Fibroblast of skin of back (primary cell): ENCODE data around the gene BUB3.

ENCODE experiments used
- DNase-seq: peaks from one replicate; pipeline ENCODE4 v3.0.0-alpha.2; 2013

BUB3 gene

DNA sequence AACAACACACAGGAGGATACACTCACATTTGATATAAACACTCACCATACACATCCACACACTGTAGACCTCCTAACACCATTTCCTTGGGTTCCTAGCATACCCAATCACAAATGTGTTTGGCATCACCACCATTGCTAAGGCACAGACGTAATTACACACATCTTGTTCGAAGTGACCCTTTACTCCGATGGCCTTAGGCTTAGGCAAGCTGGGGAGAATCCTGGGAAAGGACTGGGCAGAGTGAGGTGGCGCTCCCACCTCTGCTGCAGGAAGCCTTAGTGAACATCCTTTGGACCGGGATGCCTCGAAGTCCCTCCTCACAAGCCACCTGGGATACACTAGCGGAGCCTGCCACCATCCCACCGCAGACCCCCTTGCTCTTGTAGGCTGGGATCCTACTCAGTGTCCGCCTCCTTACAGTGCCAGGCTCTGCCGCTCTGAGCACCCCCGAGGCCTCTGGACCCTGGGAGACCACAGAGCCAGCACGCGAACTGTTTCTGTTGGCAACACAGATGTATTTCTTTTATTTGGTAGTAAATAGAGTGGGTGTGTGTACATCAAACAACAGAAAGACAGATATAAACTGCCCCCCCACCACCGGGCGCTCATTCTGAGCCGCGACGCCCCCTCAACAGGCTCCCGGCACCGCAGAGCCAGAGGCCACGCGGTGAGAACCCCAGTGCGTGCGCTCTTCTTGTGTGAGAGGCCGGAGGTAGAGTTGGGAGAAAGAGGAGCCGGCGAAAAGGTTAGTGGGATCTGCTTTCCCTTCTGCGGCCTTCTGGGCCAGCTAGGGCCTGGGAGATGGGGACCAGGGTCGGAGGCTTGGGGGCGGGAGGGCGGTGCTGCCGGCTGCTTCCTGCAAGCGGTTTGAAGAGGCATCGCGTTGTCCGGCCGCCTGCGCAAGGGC, 12.2 kb upstream of the BUB3 start:
- no peak for DNase-seq

DNA sequence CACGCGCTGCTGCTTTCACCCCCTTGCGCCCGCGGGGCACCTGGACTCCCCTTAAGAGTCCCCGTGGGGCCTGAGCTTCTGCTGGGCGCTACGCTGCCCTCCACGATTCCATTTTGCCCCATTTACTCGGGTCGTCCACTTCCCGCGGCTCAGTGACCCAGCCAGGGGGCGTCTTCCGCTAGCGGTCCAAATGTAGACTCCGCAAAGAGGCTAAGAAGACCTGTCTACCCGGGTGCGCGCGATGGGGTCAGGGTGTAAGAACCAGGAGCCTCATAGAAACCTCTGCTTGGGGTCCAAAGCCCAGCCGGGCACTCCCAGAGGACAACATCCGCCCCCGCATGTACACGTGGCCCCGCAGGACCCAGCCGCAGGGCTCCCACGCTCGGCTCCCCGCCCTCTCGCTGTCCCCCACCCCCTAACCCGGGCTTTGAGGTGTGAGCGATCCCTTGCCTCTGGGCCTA, 11.5 kb upstream of the BUB3 start:
- no peak for DNase-seq

DNA sequence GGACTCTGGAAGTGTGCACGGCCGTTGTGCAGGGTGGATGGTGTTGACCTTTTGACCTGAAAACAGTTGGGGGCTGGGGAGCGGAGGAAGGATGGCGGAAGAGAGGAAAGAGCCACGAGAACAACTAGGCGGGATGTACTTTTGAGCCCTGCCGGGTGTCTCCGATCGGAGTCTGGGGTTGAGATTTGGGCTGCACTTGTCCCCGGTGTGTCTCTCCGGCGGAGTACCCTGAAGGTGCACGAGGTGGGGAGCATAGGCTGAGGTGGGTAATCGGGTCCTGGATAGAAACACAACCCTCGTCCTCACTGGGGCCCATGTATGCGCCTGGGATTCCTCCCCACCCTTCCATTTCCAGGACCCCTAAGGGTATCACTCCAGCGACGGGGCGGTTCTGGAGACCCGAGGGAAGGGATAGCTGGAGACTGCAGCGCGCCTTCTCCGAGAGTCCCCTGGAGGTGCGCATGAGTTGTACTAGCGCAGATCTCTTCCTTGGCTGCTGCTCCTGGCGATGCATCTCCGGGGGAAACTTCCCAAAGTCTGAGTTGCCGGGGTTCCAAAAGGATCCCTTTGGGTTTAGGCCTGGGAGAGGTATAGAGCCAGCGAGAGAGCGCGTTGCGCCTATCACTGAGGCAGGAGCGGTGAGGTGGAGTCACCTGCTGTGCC, 10.9 kb upstream of the BUB3 start:
- DNase-seq = no peak

DNA sequence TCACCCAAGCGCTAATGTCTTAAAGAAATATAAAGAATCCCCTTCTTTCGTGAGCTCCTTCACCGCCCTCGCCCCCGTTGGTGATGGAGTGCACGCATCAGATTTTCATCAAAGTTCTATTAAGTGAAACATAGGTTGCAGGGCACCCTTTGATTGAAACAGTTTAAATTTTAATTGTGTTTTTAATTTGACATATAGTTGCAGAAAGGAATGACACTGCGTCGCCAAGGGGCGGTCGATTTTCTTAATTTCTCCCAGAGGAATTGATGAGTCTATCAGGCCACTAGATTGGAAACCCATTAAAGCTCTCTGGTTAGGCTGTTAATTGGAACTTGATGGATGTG, 10.4 kb upstream of the BUB3 start:
- no peak for DNase-seq

DNA sequence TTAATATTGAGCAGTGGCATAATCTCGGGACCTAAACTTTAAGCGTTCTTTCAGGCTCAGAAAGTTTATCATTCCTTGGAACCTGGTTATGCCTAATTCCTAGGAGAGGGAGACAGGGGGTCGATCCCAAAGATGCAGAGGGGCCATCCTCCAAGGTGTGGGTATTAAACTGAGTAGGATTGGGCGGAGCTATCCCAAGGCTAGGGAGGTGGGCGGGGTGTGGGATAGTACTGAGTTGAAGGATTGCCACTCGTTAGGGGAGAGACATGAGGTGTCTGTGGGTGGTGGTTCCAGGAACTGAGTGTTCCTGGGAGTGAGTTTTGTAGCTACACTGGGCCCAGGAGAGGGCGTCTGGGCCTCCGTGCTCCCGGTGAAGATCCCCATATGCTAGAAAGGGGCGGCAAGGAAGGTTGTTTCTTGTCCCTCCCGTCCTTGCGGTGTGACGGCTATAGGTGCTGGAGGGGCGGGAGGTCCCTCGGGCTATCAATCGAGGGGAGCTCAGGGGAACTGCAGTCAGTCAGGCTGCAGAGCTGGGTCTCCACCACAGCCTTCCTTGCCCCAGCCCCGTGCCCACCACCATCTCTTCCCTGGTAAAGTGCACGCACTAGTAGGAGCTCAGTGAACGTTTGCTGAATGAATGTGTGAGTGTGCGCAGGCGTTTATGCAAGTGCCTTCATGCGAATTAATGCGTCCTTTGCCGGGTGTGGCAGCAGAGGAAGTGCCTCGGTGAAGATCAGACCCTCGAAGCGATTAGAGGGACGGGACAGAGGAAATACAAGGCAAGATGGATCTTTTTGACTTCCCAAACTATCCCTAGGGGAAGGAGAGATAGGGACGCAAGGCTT, 9.3 kb upstream of the BUB3 start:
- DNase-seq = no peak

DNA sequence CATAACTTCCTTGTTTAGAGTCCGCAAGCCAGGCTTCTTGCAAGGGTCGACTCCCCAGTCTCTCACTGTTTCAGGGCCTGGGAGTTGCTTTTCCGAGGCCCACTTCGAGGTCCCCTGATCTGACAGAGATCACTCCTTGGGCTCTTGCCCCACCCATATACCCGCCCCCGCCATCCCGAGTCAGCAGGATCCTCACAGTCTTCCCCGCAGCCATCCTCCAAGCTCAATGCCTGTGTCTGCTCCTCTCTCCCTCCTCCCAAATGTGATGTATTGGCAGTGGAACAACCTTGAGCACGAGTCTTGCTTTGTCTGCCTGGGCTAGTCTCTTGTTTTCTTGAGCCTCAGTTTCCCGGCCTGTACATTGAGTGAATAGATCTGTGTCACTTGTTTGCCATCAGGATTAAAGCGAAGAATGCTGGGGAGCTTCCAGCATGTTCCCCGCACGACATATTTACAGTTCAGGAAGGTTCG, 8.6 kb upstream of the BUB3 start:
- DNase-seq = no peak

DNA sequence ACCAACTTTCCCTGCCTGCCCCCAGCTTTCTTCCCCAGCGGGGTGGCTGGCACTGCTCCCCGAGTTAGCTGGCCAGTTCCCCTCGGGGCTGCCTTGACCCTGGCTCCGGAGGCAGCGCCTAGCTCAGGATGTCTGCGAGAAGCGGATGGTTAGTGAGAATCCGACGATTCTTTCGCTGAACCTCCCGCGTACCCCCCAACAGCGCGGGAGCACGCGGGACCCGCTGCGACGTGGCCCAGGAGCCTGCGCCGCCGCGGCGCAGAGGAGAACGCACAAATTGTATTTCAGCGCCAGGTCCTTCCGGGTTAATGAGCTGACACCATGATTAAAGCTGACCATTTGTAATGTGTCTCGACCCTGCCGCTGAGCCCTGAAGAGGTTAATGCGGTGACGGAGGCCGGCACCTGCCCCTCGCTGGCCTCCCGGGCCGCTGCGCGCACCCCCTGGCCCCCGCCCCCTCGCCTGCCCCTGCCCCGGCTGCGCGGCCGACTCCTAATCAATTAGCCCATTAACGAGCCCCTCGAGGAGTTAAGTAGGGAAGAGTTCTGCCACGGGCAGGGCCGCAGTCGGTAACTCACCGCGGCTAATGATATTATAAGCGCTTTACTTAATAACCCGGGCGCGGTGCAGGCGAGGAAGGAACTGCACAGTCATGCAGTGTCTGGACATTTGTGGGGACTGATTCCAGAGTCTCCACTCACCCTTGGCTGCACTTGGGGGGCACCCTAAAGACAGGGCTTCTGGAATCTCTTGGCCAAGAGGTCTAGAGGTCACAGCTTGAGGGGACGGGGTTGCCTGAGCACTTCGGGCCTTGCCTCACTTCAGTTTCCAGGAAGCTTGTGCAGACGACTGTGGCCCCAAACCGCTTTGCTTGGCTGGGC, 7.9 kb upstream of the BUB3 start:
- no peak for DNase-seq

DNA sequence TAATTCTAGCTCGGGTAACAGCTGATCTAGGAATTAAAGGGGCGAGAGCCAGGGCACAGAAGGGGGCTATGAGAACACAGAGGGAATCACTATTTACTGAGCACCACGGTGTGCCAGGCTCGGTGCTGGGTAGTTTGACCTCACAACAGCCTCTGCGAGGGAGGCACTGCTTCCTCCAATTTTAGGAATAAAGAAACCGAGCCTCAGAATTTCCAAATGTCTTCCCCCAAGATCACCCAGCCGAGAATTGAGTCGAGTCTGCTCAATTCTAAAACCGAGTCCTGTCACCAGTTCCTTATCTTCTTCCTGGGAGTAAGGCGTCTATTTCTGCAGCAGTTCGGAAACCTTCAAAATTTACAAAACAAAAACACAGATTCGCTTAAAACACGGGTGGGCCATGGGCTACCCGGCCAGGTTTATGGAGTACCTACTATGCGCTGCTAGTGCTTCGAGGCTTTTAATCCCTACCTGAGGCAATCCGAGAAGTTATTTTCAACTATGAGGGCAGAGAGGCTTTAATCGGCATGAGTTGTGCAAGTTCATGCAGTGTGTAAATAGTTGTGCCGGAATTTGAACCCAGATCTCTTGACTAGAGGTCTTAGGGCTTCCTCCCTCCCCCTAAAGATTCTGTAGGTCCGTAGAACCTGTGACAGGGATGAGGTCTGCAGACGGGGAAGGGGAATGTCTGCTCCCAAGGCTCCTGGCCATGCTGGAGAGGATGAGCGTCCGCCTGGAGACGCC, 7.1 kb upstream of the BUB3 start:
- no peak for DNase-seq

DNA sequence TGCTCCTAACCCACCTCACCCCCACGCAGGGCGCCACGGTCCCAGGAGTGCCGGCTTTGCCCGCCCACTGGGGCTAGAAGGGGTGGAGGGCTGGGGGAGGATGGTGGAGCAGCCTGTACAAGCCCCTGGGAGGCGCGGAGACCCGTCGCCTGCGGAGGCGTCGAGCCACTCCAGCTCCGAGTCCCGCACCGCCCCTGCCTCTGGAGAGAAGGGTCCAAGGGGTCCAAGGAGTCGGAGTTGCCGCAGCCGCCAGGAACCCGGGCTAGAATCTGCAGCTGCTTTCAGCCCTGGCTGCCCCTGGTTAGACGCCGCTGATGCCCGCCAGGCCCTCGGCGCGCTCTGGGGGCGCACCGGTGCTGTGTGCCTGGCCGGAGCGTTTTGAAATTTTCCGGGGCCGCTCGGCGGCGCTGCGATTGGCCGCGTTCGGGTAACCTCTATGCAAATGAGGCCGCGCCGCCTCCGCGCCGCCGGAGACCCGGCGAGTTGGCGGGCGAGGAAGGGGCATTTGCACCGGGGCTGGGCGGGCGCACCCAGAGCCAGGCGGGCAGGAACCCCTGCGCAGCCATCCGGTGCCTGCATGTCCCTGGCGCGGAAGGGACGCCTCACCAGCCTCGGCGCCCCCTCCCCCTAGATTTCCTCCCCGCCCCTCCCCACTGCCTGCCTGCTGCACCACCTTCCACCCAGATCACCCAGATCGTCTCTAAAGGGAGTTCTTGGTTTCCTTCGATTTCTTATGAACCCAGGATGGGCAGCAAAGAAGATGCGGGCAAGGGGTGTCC, 6.4 kb upstream of the BUB3 start, which contains the start of gene HMX2:
TSS of gene HMX2 (plus strand) at position 502 of the 779 bp plus-strand sequence. CDS start at position 745, 243 bp downstream.
- no peak for DNase-seq

DNA sequence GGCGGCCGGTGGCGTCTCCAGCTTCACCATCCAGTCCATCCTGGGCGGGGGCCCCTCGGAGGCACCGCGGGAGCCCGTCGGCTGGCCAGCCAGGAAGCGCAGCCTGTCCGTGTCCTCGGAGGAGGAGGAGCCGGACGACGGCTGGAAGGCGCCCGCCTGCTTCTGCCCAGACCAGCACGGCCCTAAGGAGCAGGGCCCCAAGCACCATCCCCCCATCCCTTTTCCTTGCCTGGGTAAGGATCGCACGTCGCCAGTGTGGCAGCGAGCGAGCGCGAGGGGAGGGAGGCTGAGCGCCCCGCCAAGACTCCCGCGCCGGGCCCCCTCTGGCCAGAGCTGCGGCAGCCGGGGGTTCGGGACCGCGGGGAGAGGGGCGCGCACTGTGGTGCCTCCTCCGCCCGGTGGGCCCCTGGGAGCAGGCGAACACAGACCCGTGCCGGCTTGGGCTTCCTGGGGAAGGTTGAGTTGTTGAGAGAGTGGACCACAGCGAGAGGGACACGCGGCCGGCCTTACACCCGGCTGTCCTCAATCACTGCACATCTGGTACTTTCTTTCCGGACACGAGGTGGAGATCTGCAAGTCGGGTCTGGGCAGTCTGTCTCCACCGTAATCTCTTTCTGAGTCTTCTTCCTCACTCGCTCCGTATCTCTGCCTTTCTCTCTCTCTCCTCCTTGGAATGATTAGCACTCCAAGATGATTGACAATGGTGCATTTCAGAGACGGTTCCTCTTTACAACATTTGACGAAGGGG, 5.6 kb upstream of the BUB3 start:
- no peak for DNase-seq

DNA sequence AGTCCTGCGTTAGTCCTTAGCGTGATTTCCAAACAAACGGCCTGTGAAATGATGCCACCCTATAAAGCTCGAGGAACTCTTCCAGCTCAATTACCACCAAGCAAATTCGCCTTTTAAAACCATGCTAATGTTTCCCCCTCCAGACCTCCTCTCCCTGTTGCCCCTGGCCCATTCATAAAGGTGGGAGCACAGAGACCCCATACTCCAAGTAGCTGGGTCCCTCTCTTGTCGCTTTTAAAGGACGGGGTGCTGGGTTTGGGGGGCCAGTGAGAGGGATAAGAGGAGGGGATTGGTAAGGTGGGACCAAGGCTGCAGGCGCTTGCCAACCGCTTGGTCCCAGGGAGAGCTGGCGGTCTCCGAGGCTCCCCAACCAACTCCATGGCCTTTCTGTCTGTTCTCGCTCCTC, 5.0 kb upstream of the BUB3 start:
- no peak for DNase-seq

DNA sequence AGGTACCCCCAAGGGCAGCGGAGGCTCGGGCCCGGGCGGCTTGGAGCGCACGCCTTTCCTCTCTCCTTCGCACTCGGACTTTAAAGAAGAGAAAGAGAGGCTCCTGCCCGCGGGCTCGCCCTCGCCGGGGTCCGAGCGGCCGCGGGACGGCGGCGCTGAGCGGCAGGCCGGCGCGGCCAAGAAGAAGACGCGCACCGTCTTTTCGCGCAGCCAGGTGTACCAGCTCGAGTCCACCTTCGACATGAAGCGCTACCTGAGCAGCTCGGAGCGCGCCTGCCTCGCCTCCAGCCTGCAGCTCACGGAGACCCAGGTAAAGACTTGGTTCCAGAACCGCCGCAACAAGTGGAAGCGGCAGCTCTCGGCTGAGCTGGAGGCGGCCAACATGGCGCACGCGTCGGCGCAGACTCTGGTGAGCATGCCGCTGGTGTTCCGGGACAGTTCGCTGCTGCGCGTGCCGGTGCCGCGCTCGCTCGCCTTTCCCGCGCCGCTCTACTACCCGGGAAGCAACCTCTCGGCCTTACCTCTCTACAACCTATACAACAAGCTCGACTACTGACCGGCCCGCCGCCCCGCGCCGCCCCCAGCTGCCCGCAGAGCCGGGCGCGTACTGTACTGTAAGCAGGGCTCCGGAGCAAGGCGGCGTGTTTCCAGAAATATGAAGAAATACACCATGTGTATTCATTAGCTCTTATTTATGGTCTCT, 4.5 kb upstream of the BUB3 start:
- peak; percentile 40 for DNase-seq

DNA sequence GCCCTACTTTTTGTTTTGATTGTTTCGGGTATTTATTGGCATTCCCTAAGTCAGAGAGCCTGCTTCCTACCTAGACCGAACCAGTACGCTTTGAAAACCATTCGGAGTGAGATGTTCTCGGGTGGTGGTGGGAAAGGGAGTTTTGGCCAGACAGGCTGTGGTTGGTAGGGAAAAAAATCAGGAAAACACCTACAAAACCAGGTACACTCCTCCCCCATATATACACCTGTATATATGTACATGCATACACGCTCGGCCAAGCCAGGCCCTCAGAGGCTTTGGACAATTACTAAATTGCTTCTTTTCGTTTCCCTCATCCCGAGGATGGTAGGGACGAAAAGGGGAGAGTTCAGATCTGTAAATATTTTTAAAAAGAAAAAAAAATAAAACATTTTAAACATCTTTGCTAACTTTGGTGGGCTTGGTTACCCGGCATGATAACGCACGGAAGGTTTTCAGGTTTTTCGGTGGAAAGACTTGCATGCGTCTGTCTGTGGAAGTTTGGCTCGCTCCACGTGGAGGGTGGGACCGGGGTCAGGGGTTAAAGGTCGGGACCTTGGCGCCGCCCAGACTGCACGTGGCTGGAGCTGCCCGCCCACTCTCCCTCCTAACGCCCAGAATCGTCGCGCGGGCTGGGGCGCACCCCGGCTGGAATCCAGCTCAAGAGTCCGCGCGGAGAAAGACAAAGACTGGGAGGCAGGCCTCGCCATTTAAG, 3.8 kb upstream of the BUB3 start:
- DNase-seq = no peak

DNA sequence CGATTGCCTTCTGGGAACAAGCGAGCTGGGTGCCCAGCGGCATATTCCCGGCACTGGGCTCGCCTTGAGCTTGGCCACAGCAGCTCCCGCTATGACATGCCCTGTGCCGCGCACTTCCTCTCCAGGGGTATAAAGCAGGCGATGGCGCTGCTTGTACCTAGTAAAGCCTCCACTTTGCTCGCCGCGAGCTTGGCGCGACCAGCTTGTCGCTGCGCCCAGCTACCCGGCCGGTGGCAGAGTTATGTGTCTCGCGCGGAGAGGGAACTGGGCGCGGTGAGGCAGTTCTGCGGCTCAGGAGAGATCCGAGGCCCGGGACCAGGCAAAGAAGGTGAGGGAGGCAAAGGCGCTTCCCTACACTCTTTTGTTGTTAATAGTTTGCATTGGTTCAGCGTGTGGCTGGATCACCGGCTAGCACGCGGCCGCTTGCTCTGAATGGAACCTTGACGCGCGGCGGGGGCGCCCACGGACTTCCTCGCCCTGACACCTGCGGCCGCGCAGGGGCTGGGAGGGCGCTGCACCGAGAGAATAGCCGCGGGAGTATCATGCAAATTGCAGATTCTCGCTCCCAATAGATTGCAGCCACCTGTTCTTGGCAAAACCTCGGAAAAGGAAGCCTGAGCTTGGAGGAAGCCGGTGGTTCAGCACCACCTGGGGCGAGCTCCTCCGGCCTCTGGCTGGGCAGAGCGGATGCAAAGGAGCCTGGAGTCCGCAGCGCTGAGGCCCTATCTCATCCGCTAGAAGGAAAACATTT, 3.0 kb upstream of the BUB3 start:
- peak; percentile 20 for DNase-seq

DNA sequence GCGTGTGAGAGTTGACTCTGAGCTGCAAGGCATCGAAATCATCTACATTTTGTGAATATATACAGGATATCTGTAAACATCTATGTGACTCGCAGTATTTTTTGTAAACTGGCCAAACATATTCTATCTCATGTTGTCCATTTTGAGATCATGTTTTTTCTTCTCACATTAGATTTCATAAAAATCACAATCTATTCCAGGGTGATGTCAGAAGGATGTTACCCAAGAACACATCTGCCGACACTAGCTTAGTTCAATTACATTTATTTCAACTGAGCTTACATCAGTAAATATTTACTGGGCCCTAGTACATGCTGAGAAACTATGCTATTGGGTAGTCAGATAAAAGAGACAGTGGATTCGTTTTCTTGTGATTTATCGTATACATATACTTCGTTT, 2.5 kb upstream of the BUB3 start:
- DNase-seq = no peak

DNA sequence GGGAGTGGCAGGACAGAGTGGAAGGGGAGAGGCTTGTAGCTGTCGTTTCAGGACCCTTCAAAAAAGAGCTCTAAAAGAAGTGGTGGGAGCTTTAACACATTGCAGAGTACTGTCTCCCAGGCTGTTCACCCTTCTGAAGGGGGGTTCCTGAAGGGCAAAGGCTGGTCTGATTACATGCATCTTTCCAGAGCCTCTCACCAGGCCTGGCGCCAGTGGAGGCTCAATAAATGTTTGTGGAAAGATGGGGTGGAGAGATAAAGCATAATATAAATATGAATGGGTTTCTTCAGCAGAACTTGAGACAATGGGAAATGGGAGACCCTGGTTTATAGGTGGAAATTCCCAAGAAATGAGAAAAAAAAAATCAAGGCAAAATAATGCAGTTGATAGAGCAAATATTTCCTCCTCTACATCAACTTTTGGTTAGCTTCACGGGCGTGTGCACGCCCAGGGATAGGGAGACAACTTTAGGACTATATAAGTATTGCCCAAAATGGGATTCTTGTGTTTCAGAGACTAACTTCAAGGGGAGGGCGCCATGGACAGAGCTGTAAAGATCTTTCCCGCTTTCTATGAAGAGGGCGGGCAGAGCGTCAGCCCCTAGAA, 613 bp upstream of the BUB3 start:
- no peak for DNase-seq
